Measurements from ENCODE around the gene TAS2R39.

- TF ChIP-seq CTCF (IDR thresholded peaks at IDR 0.05), result no peak
- no peak for TF ChIP-seq POLR2A (IDR thresholded peaks at IDR 0.05)
- no peak for TF ChIP-seq POLR2AphosphoS5 (IDR thresholded peaks at IDR 0.05; ENCODE audit: insufficient read depth in 1 of 2, low read depth in 1 of 2)
These were observed 47.6 kb downstream of the TAS2R39 start for GRCh38 chr7:143230602-143231457.
